ENCODE data around the gene ACSBG1. TPM values are rescaled to one million over a fixed set of nuclear protein-coding genes. Genes with fewer than 3 reads are reported as not detected.

The ACSBG1 gene
- total and polyA plus RNA-seq, 10 of the 15 experiments (the other 5 are each of a cell fraction or from before 2014, with no cell fraction given) = 0.11 to 0.75 (median 0.42) TPM

- no peak for TF ChIP-seq ZBTB11 (CRISPR knock-in tag; IDR thresholded peaks at IDR 0.05)
- TF ChIP-seq MAX (IDR thresholded peaks at IDR 0.05; ENCODE audit: low read depth, low read length) = no peak
These were observed 22.4 kb downstream of the ACSBG1 start (continued) for GRCh38 chr15:78212008-78212407.

GRCh38 chr15:78211189-78211921 is 23.0 kb downstream of the ACSBG1 start:
- no peak overlapping the region for H3K4me2 ChIP-seq (ENCODE audit: control insufficient read depth, insufficient read depth)
- BruUV-seq (replicated peaks) = no TSS peak
- TF ChIP-seq FOS (IDR thresholded peaks at IDR 0.05; ENCODE audit: borderline replicate concordance, extremely low read depth, insufficient read length) (no peak), USF2 (IDR thresholded peaks at IDR 0.05; ENCODE audit: borderline replicate concordance, low read depth, low read length) (no peak), BRCA1 (IDR thresholded peaks at IDR 0.05; ENCODE audit: low read depth, low read length) (no peak), DPF2 (IDR thresholded peaks at IDR 0.05) (no peak), LARP7 (IDR thresholded peaks at IDR 0.05) (no peak), CBFB (IDR thresholded peaks at IDR 0.05; ENCODE audit: low read depth) (no peak), MEF2A (IDR thresholded peaks at IDR 0.05; ENCODE audit: insufficient read depth, low read depth, low read length) (no peak), ZBTB11 (CRISPR knock-in tag; IDR thresholded peaks at IDR 0.05) (no peak), ZNF622 (IDR thresholded peaks at IDR 0.05) (no peak)

More at GRCh38 chr15:78211189-78211921, 23.0 kb downstream of the ACSBG1 start:
- SMC1A ChIA-PET (ENCODE audit: uncharacterized antibody, unreplicated experiment) = interaction anchor here (0.6 to 1.3 kb wide), 6 partner anchors 14 to 90 kb away, joined by 3 to 5 read pairs (median 3); no protein-coding TSS in a partner anchor
- FAIRE-seq (no peak), DNase-seq (ENCODE audit: low read depth, low spot score) (no peak), ATAC-seq (no peak)
- no peak overlapping the region for H3K4me3 ChIP-seq
- POLR2A ChIA-PET = interaction anchor here (0.8 kb wide), 1 partner anchor 28 kb away, joined by 3 read pairs; no protein-coding TSS in a partner anchor
- RAD21 ChIA-PET (ENCODE audit: unreplicated experiment) = no interaction called here
- H2AFZ ChIP-seq (ENCODE audit: control insufficient read depth, low read depth, low read length) = no peak overlapping the region
- H3K27ac ChIP-seq (ENCODE audit: control insufficient read depth, insufficient read depth) = no peak overlapping the region
- CTCF ChIA-PET = interaction anchor here (1.0 to 3.8 kb wide), 4 partner anchors 11 to 80 kb away, joined by 3 to 15 read pairs (median 8); partner anchors contain the start of gene CIB2
- H3K9me3 ChIP-seq (replicated peaks; ENCODE audit: control insufficient read depth, insufficient read depth, low read length) = no peaks in the 10 kb centered on the region
- WGBS (ENCODE audit: insufficient coverage, insufficient replicate concordance, low lambda C conversion rate, missing lambda C conversion rate) = 64% methylated on average over 12 of the region's 12 CpGs
- no peaks in the 10 kb centered on the region for H3K27me3 ChIP-seq (replicated peaks in 1 of 2; ENCODE audit: control insufficient read depth in 2 of 2, insufficient read depth in 2 of 2, low read length in 1 of 2)
- no peaks in the 10 kb centered on the region for H3K36me3 ChIP-seq (ENCODE audit: control insufficient read depth in 2 of 2, insufficient read depth in 2 of 2, low read length in 1 of 2)
- intact Hi-C loops (cut with micrococcal nuclease; ENCODE audit: unreplicated experiment) (no loop called here), in situ Hi-C loops (cut with MboI) (no loop called here)
- H4K20me1 ChIP-seq (ENCODE audit: control insufficient read depth, insufficient read depth) = no peaks in the 10 kb centered on the region
- no peaks in the 10 kb centered on the region for H3K79me2 ChIP-seq (ENCODE audit: control insufficient read depth, insufficient read depth, low read length)
- H3K4me1 ChIP-seq (ENCODE audit: control insufficient read depth, insufficient read depth, low read length) = no peaks in the 10 kb centered on the region
- H3K9ac ChIP-seq (ENCODE audit: control insufficient read depth, insufficient read depth, low read length) = no peak overlapping the region

All from GM12878 (cell line).